K562 (cell line): Measurements from ENCODE around the gene OR10D3. TPM values are rescaled to one million over a fixed set of nuclear protein-coding genes. Genes with fewer than 3 reads are reported as not detected.

Experiments
- BRD9 ChIP-seq: fragments of 450-650 bp; IDR thresholded peaks from 2 replicates; pipeline ENCODE4 v1.6.1; 2018; ENCODE audit warnings: low read depth; ENCODE audit not compliant: partially characterized antibody
- CCAR2 ChIP-seq: fragments of 200-400 bp; formaldehyde crosslinking; IDR thresholded peaks from 2 replicates; pipeline ENCODE4 v1.6.1; 2017; ENCODE audit warnings: mild to moderate bottlenecking, low read depth, low read length
- CTBP1 ChIP-seq: fragments of 450-650 bp; IDR thresholded peaks from 2 replicates; pipeline ENCODE4 v1.6.1; 2016; ENCODE audit warnings: borderline replicate concordance
- E2F4 ChIP-seq: sonication (generic); formaldehyde crosslinking; IDR thresholded peaks from 2 replicates; pipeline ENCODE4 v1.8.0; 2022; ENCODE audit warnings: mild to moderate bottlenecking, low read depth, missing genetic modification reagents
- EP300 ChIP-seq: IDR thresholded peaks from 2 replicates; pipeline ENCODE4 v1.6.1; 2012; ENCODE audit warnings: low read length, improper control_type of control experiment
- ETV5 ChIP-seq: sonication (generic); formaldehyde crosslinking; IDR thresholded peaks from 2 replicates; pipeline ENCODE4 v1.4.0; 2020; ENCODE audit warnings: low read depth, mild to moderate bottlenecking, missing genetic modification reagents
- HMG20B ChIP-seq: fragments of 250-450 bp; sonication (Bioruptor Pico); IDR thresholded peaks from 2 replicates; pipeline ENCODE4 v1.5.0; 2021; ENCODE audit warnings: mild to moderate bottlenecking
- IFI16 ChIP-seq: fragments of 250-450 bp; sonication (Bioruptor Pico); IDR thresholded peaks from 2 replicates; pipeline ENCODE4 v2.1.2; 2022; ENCODE audit warnings: mild to moderate bottlenecking, inconsistent platforms
- PHF21A ChIP-seq: fragments of 450-650 bp; IDR thresholded peaks from 2 replicates; pipeline ENCODE4 v1.6.1; 2017; ENCODE audit warnings: low read depth, borderline replicate concordance
- POLR2AphosphoS2 ChIP-seq: IDR thresholded peaks from 2 replicates; pipeline ENCODE4 v1.6.1; 2012; ENCODE audit warnings: low read length, improper control_type of control experiment
- TCF3 ChIP-seq: sonication (generic); formaldehyde crosslinking; IDR thresholded peaks from 2 replicates; pipeline ENCODE4 v1.4.0; 2020; ENCODE audit warnings: mild to moderate bottlenecking, missing genetic modification reagents
- TFAM ChIP-seq: fragments of 250-450 bp; sonication (Bioruptor Pico); conservative IDR thresholded peaks from 2 replicates; pipeline ENCODE4 v1.5.0; 2021; ENCODE audit warnings: mild to moderate bottlenecking, moderate library complexity
- THRAP3 ChIP-seq: fragments of 450-650 bp; IDR thresholded peaks from 2 replicates; pipeline ENCODE4 v1.6.1; 2016; ENCODE audit warnings: mild to moderate bottlenecking, inconsistent platforms, borderline replicate concordance
- VEZF1 ChIP-seq: fragments of 200-800 bp; sonication (Bioruptor generic); IDR thresholded peaks from 2 replicates; pipeline ENCODE4 v1.6.1; 2017; ENCODE audit warnings: missing genetic modification characterization, missing compliant biosample characterization
- ZFP91 ChIP-seq: sonication (generic); formaldehyde crosslinking; IDR thresholded peaks from 2 replicates; pipeline ENCODE4 v1.8.0; 2022; ENCODE audit warnings: mild to moderate bottlenecking, missing genetic modification reagents
- ZHX1 ChIP-seq: fragments of 150-350 bp; conservative IDR thresholded peaks from 2 replicates; pipeline ENCODE4 v1.6.1; 2014; ENCODE audit warnings: low read length
- ZNF274 ChIP-seq: IDR thresholded peaks from 2 replicates; pipeline ENCODE4 v1.6.1; 2011; ENCODE audit warnings: low read depth, mild to moderate bottlenecking, low read length, moderate library complexity, borderline replicate concordance
- ZNF280A ChIP-seq: fragments of 450-650 bp; IDR thresholded peaks from 2 replicates; pipeline ENCODE4 v1.6.1; 2018; ENCODE audit warnings: mild to moderate bottlenecking, low read depth; ENCODE audit not compliant: partially characterized antibody
- polyA plus RNA-seq, 8 experiments: library from polyadenylated mRNA; depleted of rRNA in 4 of 8; stranded (reverse) in 5 of 8; unstranded in 3 of 8; fragments of >200 nt; fragmentation: Nextera tagmentation in 2 of 8; fragmentation: Illumina TruSeq in 1 of 8; extraction: Ambion mirVana in 2 of 8; extraction: Trizol in 1 of 8; gene quantifications; 2 replicates each; pipeline versions ENCODE4 v1.2.1 to v1.2.3, GENCODE V29; 2011 to 2014; ENCODE audit warnings: inconsistent platforms in 1 of 8, missing spikeins in 1 of 8
- total RNA-seq, 7 experiments: library from RNA; depleted of rRNA in 6 of 7; stranded (reverse); fragments of >200 nt in 6 of 7; fragmentation: Illumina TruSeq in 2 of 7; extraction: Trizol in 2 of 7; gene quantifications; 2 replicates each; pipeline versions ENCODE4 v1.2.1 to v1.2.3, GENCODE V29; 2011 to 2021; ENCODE audit warnings: low replicate concordance in 1 of 7

Gene OR10D3
- total and polyA plus RNA-seq, 9 of the 15 experiments (the other 6 are each of a cell fraction or from before 2014, with no cell fraction given), result 0.07 to 2.9 (median 0.80) TPM; not detected in 1

GRCh38 chr11:124190298-124191139 lies 7.4 kb downstream of the OR10D3 start (continued):
- TF ChIP-seq HMG20B (CRISPR knock-in tag), result no peak
- TF ChIP-seq VEZF1 (CRISPR knock-in tag), result peak; percentile 92
- no peak for TF ChIP-seq E2F4 (CRISPR knock-in tag)
- TF ChIP-seq ZFP91 (CRISPR knock-in tag), result no peak
- no peak for TF ChIP-seq IFI16
- no peak for TF ChIP-seq ZNF280A
- no peak for TF ChIP-seq BRD9
- no peak for TF ChIP-seq CCAR2
- peak; percentile 48 for TF ChIP-seq EP300
- TF ChIP-seq ZHX1, result no peak
- TF ChIP-seq ETV5 (CRISPR knock-in tag), result no peak
- no peak for TF ChIP-seq TFAM (CRISPR knock-in tag)
- TF ChIP-seq CTBP1, result peak; percentile 74
- TF ChIP-seq ZNF274, result no peak
- TF ChIP-seq PHF21A, result 0 out of 2 replicates have a peak, but pooled peaks have one; percentile 32
- no peak for TF ChIP-seq THRAP3
- TF ChIP-seq TCF3 (CRISPR knock-in tag), result peak; percentile 78
- TF ChIP-seq POLR2AphosphoS2, result no peak
